OCI-LY1 (cell line): Measurements from ENCODE around the gene CREB5.

Source experiments
- H2AFZ ChIP-seq: fragments of 200-600 bp; sonication (generic), shearing (Covaris generic); 2 replicates; pipeline ENCODE4 v1.6.0; 2014; ENCODE audit warnings: antibody characterized with exemption, mild to moderate bottlenecking, low read length
- H3F3A ChIP-seq: fragments of 200-600 bp; sonication (generic), shearing (Covaris generic); 2 replicates; pipeline ENCODE4 v1.6.0; 2014; ENCODE audit warnings: mild to moderate bottlenecking, antibody characterized with exemption, low read length, moderate library complexity; ENCODE audit not compliant: insufficient read depth
- H3K27ac ChIP-seq: fragments of 200-600 bp; sonication (generic); 2 replicates; pipeline ENCODE4 v1.5.1; 2014; ENCODE audit warnings: low read length, mixed run types, mild to moderate bottlenecking, low read depth; ENCODE audit not compliant: poor library complexity, severe bottlenecking
- H3K27me3 ChIP-seq: fragments of 200-600 bp; sonication (generic); 2 replicates; pipeline ENCODE4 v1.6.0; 2014; ENCODE audit warnings: antibody characterized with exemption, mild to moderate bottlenecking, low read length, moderate library complexity; ENCODE audit not compliant: insufficient read depth
- H3K36me3 ChIP-seq: fragments of 200-600 bp; sonication (generic); 2 replicates; pipeline ENCODE4 v1.6.1; 2014; ENCODE audit warnings: mild to moderate bottlenecking, antibody characterized with exemption, low read length, moderate library complexity, mixed read lengths; ENCODE audit not compliant: insufficient read depth
- H3K4me1 ChIP-seq: fragments of 200-600 bp; sonication (generic); 2 replicates; pipeline ENCODE4 v1.5.1; 2014; ENCODE audit warnings: mild to moderate bottlenecking, low read length, moderate library complexity; ENCODE audit not compliant: insufficient read depth, severe bottlenecking
- H3K4me2 ChIP-seq: fragments of 200-600 bp; sonication (generic), shearing (Covaris generic); 2 replicates; pipeline ENCODE4 v1.6.1; 2014; ENCODE audit warnings: low read length
- H3K4me3 ChIP-seq: fragments of 200-600 bp; sonication (generic); 2 replicates; pipeline ENCODE4 v1.5.1; 2014; ENCODE audit warnings: low read length, low read depth, mild to moderate bottlenecking, mixed read lengths; ENCODE audit not compliant: poor library complexity, severe bottlenecking
- H3K79me2 ChIP-seq: fragments of 200-600 bp; shearing (Covaris generic); 2 replicates; pipeline ENCODE4 v1.6.1; 2016; ENCODE audit warnings: mixed run types, low read length, mixed read lengths; ENCODE audit not compliant: insufficient read depth
- H3K9ac ChIP-seq: fragments of 200-600 bp; sonication (generic), shearing (Covaris generic); 2 replicates; pipeline ENCODE4 v1.6.1; 2014; ENCODE audit warnings: mild to moderate bottlenecking, low read length, mixed read lengths
- H3K9me2 ChIP-seq: fragments of 200-600 bp; sonication (generic), shearing (Covaris generic); 2 replicates; pipeline ENCODE4 v1.6.1; 2014; ENCODE audit warnings: low read depth, mild to moderate bottlenecking, low read length, mixed read lengths
- H3K9me3 ChIP-seq: fragments of 200-600 bp; shearing (Covaris generic); 2 replicates; pipeline ENCODE4 v1.6.1; 2014; ENCODE audit warnings: low read length, mixed read lengths
- H4K20me1 ChIP-seq: fragments of 200-600 bp; sonication (generic), shearing (Covaris generic); 2 replicates; pipeline ENCODE4 v1.6.0; 2016; ENCODE audit warnings: mild to moderate bottlenecking, low read length; ENCODE audit not compliant: insufficient read depth
- EZH2 ChIP-seq: fragments of 200-600 bp; sonication (generic), shearing (Covaris generic); IDR thresholded peaks from 2 replicates; pipeline ENCODE4 v1.8.0; 2017; ENCODE audit warnings: borderline replicate concordance, mixed run types, mild to moderate bottlenecking, antibody characterized with exemption, low read length, moderate library complexity, mixed read lengths
- TF ChIP-seq, protein P1 (sequence below): fragments of 200-600 bp; sonication (generic), shearing (Covaris generic); IDR thresholded peaks from 2 replicates; pipeline ENCODE4 v1.5.1; 2017; ENCODE audit warnings: mild to moderate bottlenecking, antibody characterized with exemption, low read length, moderate library complexity, mixed read lengths

The CREB5 gene

DNA sequence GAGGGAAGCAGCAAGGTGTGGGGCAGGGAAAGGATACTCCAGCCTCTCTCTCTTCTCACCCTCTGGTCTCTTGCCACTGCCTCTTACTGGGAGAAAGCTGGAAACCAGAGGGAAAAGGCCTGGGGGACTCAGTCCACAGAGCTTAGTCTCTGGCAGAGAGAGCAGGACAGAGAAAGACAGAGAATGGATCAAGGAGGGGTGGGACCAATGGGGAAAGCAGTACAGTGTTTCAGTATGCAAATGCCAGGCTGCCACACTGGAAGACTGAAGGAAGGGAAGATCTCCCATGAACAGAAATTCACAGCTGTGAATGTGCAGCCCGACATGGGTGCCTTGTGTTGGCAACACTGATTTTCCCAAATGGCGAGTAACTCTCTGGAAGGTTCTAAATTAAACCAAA is 40.4 kb downstream of the CREB5 start:
- Histone ChIP-seq H3K27me3 (peaks cover 9% of the 10 kb centered on the region), H2AFZ (no peak overlapping the region), H3K9me3 (no peaks in the 10 kb centered on the region), H3K4me2 (no peak overlapping the region), H3K4me1 (no peaks in the 10 kb centered on the region), H3K9ac (no peak overlapping the region), H3F3A (no peaks in the 10 kb centered on the region), H3K36me3 (no peaks in the 10 kb centered on the region), H3K79me2 (no peaks in the 10 kb centered on the region), H3K27ac (no peak overlapping the region), H3K4me3 (no peak overlapping the region), H4K20me1 (no peaks in the 10 kb centered on the region), H3K9me2 (no peaks in the 10 kb centered on the region)
- TF ChIP-seq, protein P1, sequence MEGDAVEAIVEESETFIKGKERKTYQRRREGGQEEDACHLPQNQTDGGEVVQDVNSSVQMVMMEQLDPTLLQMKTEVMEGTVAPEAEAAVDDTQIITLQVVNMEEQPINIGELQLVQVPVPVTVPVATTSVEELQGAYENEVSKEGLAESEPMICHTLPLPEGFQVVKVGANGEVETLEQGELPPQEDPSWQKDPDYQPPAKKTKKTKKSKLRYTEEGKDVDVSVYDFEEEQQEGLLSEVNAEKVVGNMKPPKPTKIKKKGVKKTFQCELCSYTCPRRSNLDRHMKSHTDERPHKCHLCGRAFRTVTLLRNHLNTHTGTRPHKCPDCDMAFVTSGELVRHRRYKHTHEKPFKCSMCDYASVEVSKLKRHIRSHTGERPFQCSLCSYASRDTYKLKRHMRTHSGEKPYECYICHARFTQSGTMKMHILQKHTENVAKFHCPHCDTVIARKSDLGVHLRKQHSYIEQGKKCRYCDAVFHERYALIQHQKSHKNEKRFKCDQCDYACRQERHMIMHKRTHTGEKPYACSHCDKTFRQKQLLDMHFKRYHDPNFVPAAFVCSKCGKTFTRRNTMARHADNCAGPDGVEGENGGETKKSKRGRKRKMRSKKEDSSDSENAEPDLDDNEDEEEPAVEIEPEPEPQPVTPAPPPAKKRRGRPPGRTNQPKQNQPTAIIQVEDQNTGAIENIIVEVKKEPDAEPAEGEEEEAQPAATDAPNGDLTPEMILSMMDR, result no peak
- TF ChIP-seq EZH2, result no peak

DNA sequence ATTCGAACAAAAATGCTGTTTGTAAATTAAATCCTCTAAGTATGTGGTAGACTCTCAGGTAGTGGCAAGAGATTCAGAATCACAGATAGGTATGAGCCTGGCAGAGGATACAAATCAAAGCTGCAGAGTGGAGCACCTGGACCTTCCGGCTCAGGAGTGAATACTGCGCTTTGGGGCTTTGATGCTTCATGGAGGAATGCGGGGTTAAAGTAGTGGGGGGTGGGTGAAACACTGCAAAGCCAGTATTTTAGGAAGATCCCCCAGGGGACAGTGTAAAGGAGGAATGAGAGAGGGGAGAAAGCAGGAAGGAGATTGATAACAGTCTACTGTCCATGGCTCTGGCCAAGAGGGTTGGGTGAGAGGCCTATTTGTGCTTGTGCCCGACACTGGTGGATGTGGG is 43.2 kb downstream of the CREB5 start:
- Histone ChIP-seq H3K27me3 (peaks cover 9% of the 10 kb centered on the region), H3K9ac (no peak overlapping the region), H3K4me3 (no peak overlapping the region), H3K4me1 (no peaks in the 10 kb centered on the region), H3K79me2 (no peaks in the 10 kb centered on the region), H3K36me3 (no peaks in the 10 kb centered on the region), H4K20me1 (no peaks in the 10 kb centered on the region), H2AFZ (no peak overlapping the region), H3K9me2 (no peaks in the 10 kb centered on the region), H3F3A (no peaks in the 10 kb centered on the region), H3K9me3 (no peaks in the 10 kb centered on the region), H3K4me2 (no peak overlapping the region), H3K27ac (no peak overlapping the region)
- no peak for TF ChIP-seq EZH2
- TF ChIP-seq, protein P1, result no peak

DNA sequence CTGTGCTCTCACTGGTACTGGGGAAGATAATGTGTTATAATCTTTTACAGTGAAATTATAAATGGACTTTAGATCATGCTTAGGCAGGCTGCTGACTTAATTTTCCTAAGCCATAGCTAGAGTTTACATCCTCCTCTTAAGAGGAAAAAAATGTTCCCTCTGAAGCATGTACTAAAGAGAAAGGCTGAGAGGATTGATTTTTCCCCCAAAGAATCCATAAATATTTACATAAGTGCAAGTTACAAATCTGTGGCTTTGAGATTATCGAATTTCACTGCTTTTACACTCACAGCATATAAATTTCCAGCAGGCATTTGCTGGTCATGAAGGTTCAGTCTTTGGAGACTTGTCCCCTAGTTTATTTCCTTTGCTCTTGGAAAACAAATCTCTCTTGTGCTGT is 43.7 kb downstream of the CREB5 start:
- Histone ChIP-seq H3K4me2 (no peak overlapping the region), H3K27me3 (peaks cover 9% of the 10 kb centered on the region), H3K79me2 (no peaks in the 10 kb centered on the region), H3K27ac (no peak overlapping the region), H2AFZ (no peak overlapping the region), H3K9me3 (no peaks in the 10 kb centered on the region), H3K9ac (no peak overlapping the region), H3K9me2 (no peaks in the 10 kb centered on the region), H4K20me1 (no peaks in the 10 kb centered on the region), H3K36me3 (no peaks in the 10 kb centered on the region), H3K4me1 (no peaks in the 10 kb centered on the region), H3K4me3 (no peak overlapping the region), H3F3A (no peaks in the 10 kb centered on the region)
- no peak for TF ChIP-seq EZH2
- TF ChIP-seq, protein P1, result no peak
